ENCODE measurements around the gene DEF6. TPM values are rescaled to one million over a fixed set of nuclear protein-coding genes. Genes with fewer than 3 reads are reported as not detected.
"Not testable (repeated sequence)": the region's sequence is repeated elsewhere in the genome, so short reads cannot be mapped to it uniquely, and the experiment has no call there.

DEF6 gene
- polyA plus RNA-seq, 1 of the 3 experiments (the other 2 are of a cell fraction) = 0.13 TPM

DNA sequence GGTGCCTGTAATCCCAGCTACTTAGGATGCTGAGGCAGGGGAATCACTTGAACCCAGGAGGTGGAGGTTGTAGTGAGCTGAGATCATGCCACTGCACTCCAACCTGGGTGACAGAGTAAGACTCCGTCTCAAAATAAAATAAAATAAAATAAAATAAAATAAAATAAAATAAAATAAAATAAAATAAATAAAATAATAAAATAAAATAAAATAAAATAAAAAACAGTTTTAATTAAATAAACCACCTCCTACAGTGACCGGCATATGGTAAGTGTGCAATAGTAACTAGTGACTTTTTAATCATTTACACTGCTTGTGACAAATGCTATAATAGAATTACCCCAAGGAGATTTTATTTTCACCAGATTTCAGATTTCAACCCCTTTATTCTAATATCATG is 10.9 kb downstream of the DEF6 start:
- H3K27me3 ChIP-seq (ENCODE audit: insufficient read depth); H3K9me3 ChIP-seq; H3K79me2 ChIP-seq (ENCODE audit: insufficient read depth); H3K4me1 ChIP-seq (ENCODE audit: control insufficient read depth in 1 of 2, insufficient read depth in 2 of 2, low read depth in 1 of 2, low read length in 1 of 2); H4K20me1 ChIP-seq (ENCODE audit: insufficient read depth); POLR2A ChIA-PET; H3K9ac ChIP-seq; H3K36me3 ChIP-seq (replicated peaks in 1 of 2; ENCODE audit: control insufficient read depth in 1 of 2, insufficient read depth in 2 of 2, low read length in 1 of 2); H3F3A ChIP-seq (replicated peaks; ENCODE audit: insufficient read depth); H3K27ac ChIP-seq (ENCODE audit: low read depth in 2 of 2, low read length in 1 of 2); H3K4me2 ChIP-seq; DNase-seq; H3K9me2 ChIP-seq; H2AFZ ChIP-seq (ENCODE audit: low read depth); H3K4me3 ChIP-seq (ENCODE audit: low read depth in 2 of 2, low read length in 1 of 2): not testable (repeated sequence)
- 86% methylated on average over 2 of the region's 2 CpGs for WGBS (ENCODE audit: low lambda C conversion rate)
- CTCF ChIA-PET = interaction anchor here (1.0 to 2.4 kb wide), 3 partner anchors 15 to 140 kb away, joined by 3 to 8 read pairs (median 4); no protein-coding TSS in a partner anchor

DNA sequence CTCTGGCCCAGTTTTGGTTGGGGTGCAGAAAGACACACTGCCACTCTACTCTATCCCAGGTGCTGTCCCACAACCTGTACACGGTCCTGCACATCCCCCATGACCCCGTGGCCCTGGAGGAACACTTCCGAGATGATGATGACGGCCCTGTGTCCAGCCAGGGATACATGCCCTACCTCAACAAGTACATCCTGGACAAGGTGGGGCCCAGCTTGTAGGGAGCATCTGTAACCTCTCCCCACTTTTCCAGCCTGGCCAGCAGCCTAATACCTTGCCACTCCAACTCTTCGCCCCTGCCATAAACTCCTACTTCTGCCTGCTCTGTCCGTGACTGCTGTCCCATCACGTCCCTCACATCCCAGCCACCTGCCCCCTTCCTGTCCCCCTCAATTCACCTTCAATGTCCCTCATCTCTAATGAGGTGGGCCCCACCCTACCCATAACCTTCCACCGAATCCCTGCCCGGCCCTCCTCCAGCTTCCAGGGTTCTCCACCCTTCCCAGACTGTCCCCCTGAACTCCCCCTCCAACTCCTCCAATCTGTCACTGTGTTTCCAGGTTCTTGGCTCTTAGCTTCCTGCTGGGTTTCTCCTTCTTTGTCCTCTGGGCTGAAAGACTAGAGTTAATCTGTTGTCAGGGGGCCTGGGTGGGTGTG is 12.1 kb downstream of the DEF6 start:
- H3K9me2 ChIP-seq = no peaks in the 10 kb centered on the region
- no peak overlapping the region for H3K4me2 ChIP-seq
- no peak overlapping the region for H3K9ac ChIP-seq
- no peak for TF ChIP-seq SMC3 (IDR thresholded peaks at IDR 0.05; ENCODE audit: low read depth, low read length)
- no peak for TF ChIP-seq POLR2AphosphoS5 (IDR thresholded peaks at IDR 0.05; ENCODE audit: low read depth, low read length)
- TF ChIP-seq MEF2A (IDR thresholded peaks at IDR 0.05; ENCODE audit: borderline replicate concordance, low read depth) = no peak
- TF ChIP-seq FOSL2 (IDR thresholded peaks at IDR 0.05; ENCODE audit: borderline replicate concordance, low read depth) = no peak
- no peak for TF ChIP-seq EZH2phosphoT487 (IDR thresholded peaks at IDR 0.05; ENCODE audit: borderline replicate concordance, low read depth)
- no peak for TF ChIP-seq NRF1 (IDR thresholded peaks at IDR 0.05; ENCODE audit: low read depth, low read length)
- no peak for TF ChIP-seq TEAD4 (IDR thresholded peaks at IDR 0.05; ENCODE audit: borderline replicate concordance, insufficient read depth)
- TF ChIP-seq RAD21 (IDR thresholded peaks at IDR 0.05; ENCODE audit: low read length) = no peak
- no peak for TF ChIP-seq CTCF (IDR thresholded peaks at IDR 0.05)
- TF ChIP-seq FOXJ3 (CRISPR knock-in tag; IDR thresholded peaks at IDR 0.05) = no peak
- no peak for TF ChIP-seq TCF12 (IDR thresholded peaks at IDR 0.05)
- TF ChIP-seq SIN3A (IDR thresholded peaks at IDR 0.05; ENCODE audit: borderline replicate concordance, low read depth, low read length) = no peak
- TF ChIP-seq, protein P1, sequence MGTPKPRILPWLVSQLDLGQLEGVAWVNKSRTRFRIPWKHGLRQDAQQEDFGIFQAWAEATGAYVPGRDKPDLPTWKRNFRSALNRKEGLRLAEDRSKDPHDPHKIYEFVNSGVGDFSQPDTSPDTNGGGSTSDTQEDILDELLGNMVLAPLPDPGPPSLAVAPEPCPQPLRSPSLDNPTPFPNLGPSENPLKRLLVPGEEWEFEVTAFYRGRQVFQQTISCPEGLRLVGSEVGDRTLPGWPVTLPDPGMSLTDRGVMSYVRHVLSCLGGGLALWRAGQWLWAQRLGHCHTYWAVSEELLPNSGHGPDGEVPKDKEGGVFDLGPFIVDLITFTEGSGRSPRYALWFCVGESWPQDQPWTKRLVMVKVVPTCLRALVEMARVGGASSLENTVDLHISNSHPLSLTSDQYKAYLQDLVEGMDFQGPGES (IDR thresholded peaks at IDR 0.05; ENCODE audit: low read depth, low read length) = no peak
- DNase-seq = no peak
- ChIA-PET CTCF (interaction anchor here (1.0 to 1.4 kb wide), 2 partner anchors 13 to 32 kb away, joined by 3 to 5 read pairs; partner anchors contain the start of gene DEF6), POLR2A (interaction anchor here (0.7 kb wide), 2 partner anchors 10 to 20 kb away, joined by 3 to 5 read pairs; no protein-coding TSS in a partner anchor)
- 64% methylated on average over 9 of the region's 9 CpGs for WGBS (ENCODE audit: low lambda C conversion rate)
- no peak overlapping the region for H3K27ac ChIP-seq (ENCODE audit: low read depth in 2 of 2, low read length in 1 of 2)
- H3K4me3 ChIP-seq (ENCODE audit: low read depth in 2 of 2, low read length in 1 of 2) = no peak overlapping the region
- H3K9me3 ChIP-seq = no peaks in the 10 kb centered on the region
- no peaks in the 10 kb centered on the region for H3K36me3 ChIP-seq (replicated peaks in 1 of 2; ENCODE audit: control insufficient read depth in 1 of 2, insufficient read depth in 2 of 2, low read length in 1 of 2)
- no peaks in the 10 kb centered on the region for H3F3A ChIP-seq (replicated peaks; ENCODE audit: insufficient read depth)
- H4K20me1 ChIP-seq (ENCODE audit: insufficient read depth) = no peaks in the 10 kb centered on the region
- H3K79me2 ChIP-seq (ENCODE audit: insufficient read depth) = no peaks in the 10 kb centered on the region
- no peaks in the 10 kb centered on the region for H3K4me1 ChIP-seq (ENCODE audit: control insufficient read depth in 1 of 2, insufficient read depth in 2 of 2, low read depth in 1 of 2, low read length in 1 of 2)
- H3K27me3 ChIP-seq (ENCODE audit: insufficient read depth) = no peaks in the 10 kb centered on the region; the same call in 1 of the 2 replicates
- no peak overlapping the region for H2AFZ ChIP-seq (ENCODE audit: low read depth)
